ENCODE data around the gene FALEC. TPM values are rescaled to one million over a fixed set of nuclear protein-coding genes. Genes with fewer than 3 reads are reported as not detected.

Gene FALEC
- total RNA-seq, 4 donors from 2014 or later, result not detected

DNA sequence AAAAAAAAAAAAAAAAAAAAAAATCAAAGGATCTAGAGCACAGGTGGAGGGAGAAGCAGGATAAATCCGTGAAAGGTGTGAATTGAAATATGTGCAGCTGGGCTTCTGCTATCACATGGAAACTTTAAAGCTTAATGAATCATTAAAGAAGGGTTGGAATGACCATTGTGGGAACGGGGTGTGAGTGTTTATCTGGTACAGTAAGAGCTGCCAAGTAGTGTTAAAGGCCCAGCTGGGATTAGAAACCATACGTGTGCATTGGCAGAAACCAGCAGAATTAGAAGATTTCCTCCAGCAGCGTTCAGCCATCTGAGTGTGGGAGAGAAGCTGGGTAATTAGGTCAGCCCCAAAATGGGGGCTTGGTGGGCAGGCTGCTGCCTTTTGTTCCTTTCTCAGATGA is 13.5 kb downstream of the FALEC start:
- no peak for DNase-seq (ENCODE audit: low spot score in 2 of 2)
- H3K27ac ChIP-seq, result no peak overlapping the region

DNA sequence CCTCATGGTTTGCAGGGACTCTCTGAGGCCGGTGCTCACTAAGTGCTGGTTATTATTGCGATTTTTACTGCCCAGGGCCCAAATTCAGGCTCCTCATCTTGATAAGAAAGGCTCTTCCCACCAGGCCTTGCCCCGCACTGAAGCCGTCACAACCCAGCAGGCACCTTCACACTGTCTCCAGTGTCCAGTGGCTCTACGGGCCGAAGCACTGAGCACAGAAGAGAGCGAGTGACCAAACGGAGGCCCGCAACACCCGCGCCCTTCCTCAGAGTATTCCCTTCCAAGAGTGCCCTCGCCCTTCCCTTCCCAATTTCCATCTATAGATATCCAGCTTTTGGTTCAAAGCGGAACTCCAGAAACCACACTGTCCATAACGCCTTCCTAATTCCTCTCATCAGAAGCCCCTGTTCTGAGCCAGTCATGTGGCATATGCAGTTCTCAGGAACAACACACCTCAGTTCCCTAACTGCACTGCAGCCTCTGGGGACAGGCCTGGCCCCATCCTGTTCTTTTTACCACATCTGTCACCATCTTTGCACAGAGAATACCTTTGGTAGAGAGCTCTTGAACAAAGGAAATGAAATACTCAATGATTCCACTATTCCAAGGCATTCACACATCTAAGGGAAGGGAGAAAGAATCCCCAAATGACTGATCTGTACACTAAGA is 15.1 kb downstream of the FALEC start:
- Histone ChIP-seq H3K27me3 (no peaks in the 10 kb centered on the region), H3K4me1 (peaks cover 13% of the 10 kb centered on the region), H3K4me3 (no peak overlapping the region), H3K9me3 (no peaks in the 10 kb centered on the region), H3K27ac (no peak overlapping the region), H3K36me3 (no peaks in the 10 kb centered on the region)
- no peak for DNase-seq (ENCODE audit: low spot score in 2 of 2)
- 95% methylated on average over 14 of the region's 14 CpGs for WGBS
- TF ChIP-seq POLR2A (IDR thresholded peaks at IDR 0.05) (no peak), EP300 (IDR thresholded peaks at IDR 0.05) (no peak), POLR2AphosphoS5 (IDR thresholded peaks at IDR 0.05) (no peak)
- TF ChIP-seq, protein P1, sequence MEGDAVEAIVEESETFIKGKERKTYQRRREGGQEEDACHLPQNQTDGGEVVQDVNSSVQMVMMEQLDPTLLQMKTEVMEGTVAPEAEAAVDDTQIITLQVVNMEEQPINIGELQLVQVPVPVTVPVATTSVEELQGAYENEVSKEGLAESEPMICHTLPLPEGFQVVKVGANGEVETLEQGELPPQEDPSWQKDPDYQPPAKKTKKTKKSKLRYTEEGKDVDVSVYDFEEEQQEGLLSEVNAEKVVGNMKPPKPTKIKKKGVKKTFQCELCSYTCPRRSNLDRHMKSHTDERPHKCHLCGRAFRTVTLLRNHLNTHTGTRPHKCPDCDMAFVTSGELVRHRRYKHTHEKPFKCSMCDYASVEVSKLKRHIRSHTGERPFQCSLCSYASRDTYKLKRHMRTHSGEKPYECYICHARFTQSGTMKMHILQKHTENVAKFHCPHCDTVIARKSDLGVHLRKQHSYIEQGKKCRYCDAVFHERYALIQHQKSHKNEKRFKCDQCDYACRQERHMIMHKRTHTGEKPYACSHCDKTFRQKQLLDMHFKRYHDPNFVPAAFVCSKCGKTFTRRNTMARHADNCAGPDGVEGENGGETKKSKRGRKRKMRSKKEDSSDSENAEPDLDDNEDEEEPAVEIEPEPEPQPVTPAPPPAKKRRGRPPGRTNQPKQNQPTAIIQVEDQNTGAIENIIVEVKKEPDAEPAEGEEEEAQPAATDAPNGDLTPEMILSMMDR (IDR thresholded peaks at IDR 0.05), result no peak

More for the DNA sequence above, 13.5 kb downstream of the FALEC start:
- H3K4me3 ChIP-seq, result no peak overlapping the region
- no peaks in the 10 kb centered on the region for H3K27me3 ChIP-seq
- peaks cover 7% of the 10 kb centered on the region for H3K4me1 ChIP-seq
- WGBS, result 44% methylated on average over 4 of the region's 4 CpGs
- TF ChIP-seq POLR2A (IDR thresholded peaks at IDR 0.05) (no peak), POLR2AphosphoS5 (IDR thresholded peaks at IDR 0.05) (no peak), EP300 (IDR thresholded peaks at IDR 0.05) (no peak)
- TF ChIP-seq, protein P1 (IDR thresholded peaks at IDR 0.05), result no peak
- H3K36me3 ChIP-seq, result no peaks in the 10 kb centered on the region
- H3K9me3 ChIP-seq, result no peaks in the 10 kb centered on the region

- TF ChIP-seq EP300 (IDR thresholded peaks at IDR 0.05), result no peak
- no peaks in the 10 kb centered on the region for H3K27me3 ChIP-seq
- H3K4me1 ChIP-seq, result peaks cover 19% of the 10 kb centered on the region
- no peaks in the 10 kb centered on the region for H3K36me3 ChIP-seq
- no peak for DNase-seq (ENCODE audit: low spot score in 2 of 2)
- 25% methylated on average over 5 of the region's 5 CpGs for WGBS
- H3K4me3 ChIP-seq, result no peak overlapping the region
- peak overlapping the region; percentile 72 for H3K27ac ChIP-seq
- H3K9me3 ChIP-seq, result no peaks in the 10 kb centered on the region
These were observed 17.3 kb downstream of the FALEC start for GRCh38 chr1:150532860-150533259.

GRCh38 chr1:150534002-150534401 is 18.4 kb downstream of the FALEC start:
- H3K4me1 ChIP-seq, result peaks cover 28% of the 10 kb centered on the region
- H3K9me3 ChIP-seq, result no peaks in the 10 kb centered on the region
- no peaks in the 10 kb centered on the region for H3K36me3 ChIP-seq
- 71% methylated on average over 2 of the region's 6 CpGs for WGBS
- H3K27ac ChIP-seq, result peak overlapping the region; percentile 40
- no peak for DNase-seq (ENCODE audit: low spot score in 2 of 2)
- H3K27me3 ChIP-seq, result no peaks in the 10 kb centered on the region
- TF ChIP-seq POLR2AphosphoS5 (IDR thresholded peaks at IDR 0.05) (no peak), EP300 (IDR thresholded peaks at IDR 0.05) (no peak), POLR2A (IDR thresholded peaks at IDR 0.05) (no peak)
- TF ChIP-seq, protein P1 (IDR thresholded peaks at IDR 0.05), result no peak
- no peak overlapping the region for H3K4me3 ChIP-seq

DNA sequence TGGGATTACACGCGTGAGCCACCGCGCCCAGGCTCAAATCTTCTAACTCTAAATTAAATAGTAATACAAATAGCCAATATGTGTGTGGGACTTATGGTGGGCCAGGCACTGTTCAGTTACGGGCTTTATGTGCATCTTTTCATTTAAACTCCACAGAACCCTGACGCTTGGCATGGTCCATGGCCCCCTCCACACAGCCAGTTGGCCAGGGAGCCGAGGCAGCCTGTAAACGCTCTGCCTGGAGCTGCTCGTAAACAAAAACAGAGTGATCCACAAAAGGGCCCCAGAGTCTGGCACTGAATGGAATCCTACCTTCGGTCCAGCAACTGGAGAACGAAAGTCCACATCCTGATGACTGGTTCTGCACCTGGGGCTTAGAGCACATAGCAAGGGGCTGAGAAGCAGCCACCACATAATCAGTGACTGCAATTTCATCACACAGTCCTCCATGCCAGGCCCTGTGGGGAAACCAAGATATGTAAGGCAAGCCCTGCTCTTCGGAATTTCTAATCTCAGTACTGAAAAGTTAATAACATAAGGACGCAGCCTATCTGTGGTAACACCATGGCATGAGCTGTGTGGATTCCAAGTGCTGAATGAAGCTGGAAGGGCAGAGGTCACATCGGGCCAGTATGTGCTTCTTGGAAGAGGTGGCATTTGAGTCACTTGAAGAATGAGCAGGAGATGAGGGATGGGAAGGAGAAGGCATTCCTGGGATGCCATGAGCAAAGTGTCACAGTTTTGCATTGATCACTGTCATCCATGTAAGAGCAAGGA is 20.1 kb downstream of the FALEC start:
- peaks cover 28% of the 10 kb centered on the region for H3K4me1 ChIP-seq
- no peak for TF ChIP-seq POLR2A (IDR thresholded peaks at IDR 0.05)
- TF ChIP-seq EP300 (IDR thresholded peaks at IDR 0.05), result no peak
- TF ChIP-seq POLR2AphosphoS5 (IDR thresholded peaks at IDR 0.05), result no peak
- TF ChIP-seq, protein P1 (IDR thresholded peaks at IDR 0.05), result no peak
- H3K27me3 ChIP-seq, result no peaks in the 10 kb centered on the region
- H3K36me3 ChIP-seq, result no peaks in the 10 kb centered on the region
- WGBS, result 89% methylated on average over 14 of the region's 14 CpGs
- H3K4me3 ChIP-seq, result no peak overlapping the region
- DNase-seq (ENCODE audit: low spot score in 2 of 2), result no peak
- no peaks in the 10 kb centered on the region for H3K9me3 ChIP-seq
- H3K27ac ChIP-seq, result peak overlapping the region; percentile 36
